ENCODE data around the gene TBC1D22B.

GRCh38 chr6:37232430-37233017 lies 25.0 kb upstream of the TBC1D22B start:
- TF ChIP-seq CTCF (IDR thresholded peaks at IDR 0.05; ENCODE audit: insufficient read depth, low read length, poor library complexity, severe bottlenecking) (no peak), EZH2phosphoT487 (conservative IDR thresholded peaks at IDR 0.05; ENCODE audit: low read length) (no peak)

Data from SU-DHL-6 (cell line).